HG03135 (cell line): ENCODE results near the gene UFSP1.
A peak's percentile ranks its signal among the peaks of the same experiment; 100 is the strongest.
"Not testable (repeated sequence)": the region's sequence is repeated elsewhere in the genome, so short reads cannot be mapped to it uniquely, and the experiment has no call there.

Source experiments
- ATAC-seq: cut with Tn5 transposase; IDR thresholded peaks from one replicate; pipeline ENCODE4 v1.9.1; 2021; ENCODE audit warnings: mild to moderate bottlenecking, moderate library complexity; ENCODE audit not compliant: unreplicated experiment

Gene UFSP1

DNA sequence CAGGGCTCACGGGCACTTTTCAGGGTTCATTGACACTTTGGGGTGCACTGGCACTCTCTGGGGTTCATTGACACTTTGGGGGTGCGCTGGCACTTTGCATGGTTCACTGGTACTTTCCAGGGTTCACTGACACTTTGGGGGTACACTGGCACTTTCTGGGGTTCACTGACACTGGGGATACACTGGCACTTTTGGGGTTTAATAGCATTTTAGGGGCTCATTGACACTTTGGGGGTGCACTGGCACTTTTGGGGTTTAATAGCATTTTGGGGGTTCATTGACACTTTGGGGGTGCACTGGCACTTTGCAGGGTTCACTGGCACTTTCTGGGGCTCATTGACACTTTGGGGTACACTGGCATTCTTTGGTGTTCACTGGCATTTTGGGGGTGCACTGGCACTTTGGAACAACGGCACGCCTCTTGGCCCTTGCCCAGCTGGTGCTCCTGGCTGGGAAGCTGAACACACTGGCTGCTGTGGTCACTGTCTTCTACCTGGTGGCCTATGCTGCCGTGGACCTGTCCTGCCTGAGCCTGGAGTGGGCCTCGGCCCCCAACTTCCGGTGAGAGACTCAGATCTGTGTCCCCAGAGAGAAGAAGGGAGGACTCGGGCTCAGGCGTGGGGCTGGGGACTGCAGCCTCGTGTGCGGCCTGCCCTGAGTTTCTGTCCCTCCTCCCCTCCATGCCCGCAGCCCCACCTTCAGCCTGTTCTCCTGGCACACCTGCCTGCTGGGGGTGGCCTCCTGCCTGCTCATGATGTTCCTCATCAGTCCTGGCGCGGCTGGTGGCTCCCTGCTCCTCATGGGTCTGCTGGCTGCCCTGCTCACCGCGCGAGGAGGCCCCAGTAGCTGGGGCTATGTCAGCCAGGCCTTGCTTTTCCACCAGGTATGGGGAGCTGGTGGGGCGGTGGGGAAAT is 28.6 kb downstream of the UFSP1 start:
- ATAC-seq = no peak

DNA sequence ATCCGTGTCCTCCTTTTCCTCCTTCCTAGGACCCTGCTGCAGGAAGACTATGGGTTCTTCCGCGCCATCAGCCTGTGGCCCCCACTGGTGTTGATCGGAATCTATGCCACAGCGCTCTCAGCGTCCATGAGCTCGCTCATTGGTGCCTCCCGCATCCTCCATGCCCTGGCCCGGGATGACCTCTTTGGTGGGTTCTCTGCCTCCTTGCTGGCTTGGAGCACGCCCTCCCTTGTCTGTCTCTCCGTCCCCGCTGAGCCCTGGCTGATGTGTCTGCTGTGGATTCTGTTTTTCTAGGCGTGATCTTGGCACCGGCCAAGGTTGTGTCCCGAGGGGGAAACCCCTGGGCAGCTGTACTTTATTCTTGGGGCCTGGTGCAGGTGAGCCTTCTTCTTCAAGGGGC is 29.7 kb downstream of the UFSP1 start:
- ATAC-seq = no peak

DNA sequence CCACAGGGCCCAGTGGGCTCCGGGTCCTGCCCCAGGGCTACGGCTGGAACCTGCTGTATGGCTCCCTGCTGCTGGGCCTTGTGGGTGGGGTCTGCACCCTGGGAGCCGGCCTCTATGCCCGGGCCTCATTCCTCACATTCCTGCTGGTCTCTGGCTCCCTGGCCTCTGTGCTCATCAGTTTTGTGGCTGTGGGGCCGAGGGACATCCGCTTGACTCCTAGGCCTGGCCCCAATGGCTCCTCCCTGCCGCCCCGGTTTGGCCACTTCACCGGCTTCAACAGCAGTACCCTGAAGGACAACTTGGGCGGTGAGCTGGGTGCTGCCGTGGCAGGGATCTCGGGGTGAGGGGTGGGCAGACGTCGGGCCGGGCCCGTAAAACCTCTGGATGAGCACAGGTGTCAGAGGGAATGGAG is 32.6 kb downstream of the UFSP1 start:
- ATAC-seq = no peak

DNA sequence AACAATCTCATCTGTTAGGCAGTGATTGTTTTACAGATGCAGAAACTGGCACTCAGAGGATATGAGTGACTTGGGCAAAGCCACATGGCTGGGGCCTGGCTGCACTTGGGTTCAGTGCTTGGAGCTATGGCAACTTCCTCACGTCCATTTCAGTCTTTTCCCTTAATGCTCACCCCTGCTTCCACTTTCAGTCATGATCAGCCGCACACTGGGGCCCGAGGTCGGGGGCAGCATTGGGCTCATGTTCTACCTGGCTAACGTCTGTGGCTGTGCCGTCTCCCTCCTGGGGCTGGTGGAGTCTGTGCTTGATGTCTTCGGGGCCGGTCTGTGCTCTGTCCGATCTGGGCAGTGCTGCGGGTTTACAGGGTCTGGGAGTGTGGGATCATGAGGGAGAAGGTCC is 34.0 kb downstream of the UFSP1 start:
- no peak for ATAC-seq

DNA sequence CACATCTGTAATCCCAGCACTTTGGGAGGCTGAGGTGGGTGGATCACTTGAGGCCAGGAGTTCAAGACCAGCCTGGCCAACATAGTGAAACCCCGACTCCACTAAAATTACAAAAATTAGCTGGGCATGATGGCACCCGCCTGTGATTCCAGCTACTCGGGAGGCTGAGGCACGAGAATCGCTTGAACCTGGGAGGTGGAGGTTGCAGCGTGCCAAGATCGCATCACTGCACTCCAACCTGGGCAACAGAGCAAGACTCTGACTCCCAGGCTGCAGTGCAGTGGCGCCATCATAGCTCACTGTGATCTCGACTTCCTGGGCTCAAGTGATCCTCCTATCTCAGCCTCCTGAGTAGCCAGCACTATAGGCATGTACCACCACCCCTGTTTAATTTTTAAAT is 34.6 kb downstream of the UFSP1 start:
- ATAC-seq = not testable (repeated sequence)

- no peak for ATAC-seq
Observed at GRCh38 chr7:100854146-100854895, 35.2 kb downstream of the UFSP1 start.

DNA sequence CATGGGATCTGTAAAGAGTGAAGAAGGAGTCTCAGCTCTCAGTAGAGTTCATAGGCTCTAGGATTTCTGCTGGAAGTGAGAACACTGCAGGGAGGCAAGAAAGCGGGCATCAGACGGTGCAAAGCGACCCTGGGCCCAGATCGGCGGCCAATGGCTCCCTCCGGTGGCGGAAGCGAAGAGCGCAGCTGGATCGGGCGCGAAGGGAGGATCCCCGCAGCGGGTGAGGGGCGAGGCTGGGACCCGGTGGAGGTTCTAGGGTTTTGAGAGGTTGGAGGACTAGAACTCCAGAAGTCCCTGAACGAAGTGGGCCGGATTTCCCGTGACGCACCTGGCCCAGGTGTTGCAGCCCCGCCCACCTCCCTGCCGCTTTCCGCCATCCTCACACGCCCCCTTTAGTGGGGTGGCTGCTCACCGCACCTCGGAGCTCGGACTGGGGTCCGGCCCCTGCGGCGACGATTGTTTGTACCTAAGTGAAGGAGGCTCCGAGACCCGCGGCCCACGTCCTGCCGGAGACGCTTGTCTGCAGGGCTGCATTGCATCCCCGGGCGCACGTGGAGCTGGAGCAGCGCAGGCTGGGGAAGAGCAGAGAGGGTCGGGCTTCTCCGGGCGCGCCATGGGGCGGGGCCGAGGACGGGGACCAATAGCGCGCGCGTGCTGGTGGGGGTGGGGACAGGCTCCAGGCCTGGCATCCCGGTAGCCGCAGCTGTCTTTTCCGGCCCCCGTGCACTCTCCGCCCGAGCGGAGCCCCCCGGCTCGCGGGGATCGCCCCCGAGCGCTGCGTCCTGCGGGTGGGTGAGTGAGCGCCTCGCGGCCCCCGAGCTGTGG is 37.3 kb downstream of the UFSP1 start, which contains the start of gene SLC12A9:
TSS of gene SLC12A9 (plus strand) at position 666 of the 825 bp plus-strand sequence. CDS start 1,485 bp downstream, outside the sequence.
- ATAC-seq = peak; percentile 84

- ATAC-seq = no peak
Observed at GRCh38 chr7:100847360-100847759, 42.2 kb downstream of the UFSP1 start.

GRCh38 chr7:100840470-100841100 is 48.9 kb downstream of the UFSP1 start:
- ATAC-seq = no peak

DNA sequence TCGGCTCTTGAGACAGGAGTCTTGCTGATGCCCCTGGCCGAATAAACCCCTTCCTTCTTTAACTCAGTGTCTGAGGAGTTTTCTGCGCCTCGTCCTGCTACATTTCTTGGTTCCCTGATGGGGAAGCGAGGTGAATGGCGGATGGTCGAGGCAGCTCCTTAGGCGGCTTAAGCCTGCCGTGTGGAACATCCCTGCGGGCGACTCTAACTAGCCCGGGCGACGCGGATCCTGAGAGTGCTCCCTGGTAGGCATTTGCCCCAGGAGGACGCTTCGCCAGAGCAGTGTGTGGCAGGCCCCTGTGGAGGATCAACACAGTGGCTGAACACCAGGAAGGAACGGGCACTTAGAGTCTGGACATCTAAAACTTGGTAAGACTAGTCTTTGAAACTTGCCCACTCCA is 50.2 kb downstream of the UFSP1 start:
- no peak for ATAC-seq
